GM12865 (cell line): ENCODE results near the gene MRPL12.
A peak's percentile ranks its signal among the peaks of the same experiment; 100 is the strongest.

ENCODE experiments used
- DNase-seq: peaks from one replicate; pipeline ENCODE4 v3.0.0; 2010; ENCODE audit warnings: low read depth
- H3K4me3 ChIP-seq: 2 replicates; pipeline ENCODE4 v1.5.1; 2011; ENCODE audit warnings: mild to moderate bottlenecking, low read depth, low read length, control low read depth
- CTCF ChIP-seq: IDR thresholded peaks from 2 replicates; pipeline ENCODE4 v1.5.1; 2011; ENCODE audit warnings: low read length, control low read depth, low read depth, inconsistent platforms; ENCODE audit not compliant: insufficient read depth; ENCODE audit errors: missing control alignments

MRPL12 gene

GRCh38 chr17:81702934-81703746, at the start of gene MRPL12:
MRPL12 (plus strand) TSS chr17:81703367; CDS start chr17:81703502, 135 bp downstream.
- DNase-seq: peak; percentile 96
- H3K4me3 ChIP-seq: peak within 1 kb of the TSS; percentile 93
- TF ChIP-seq CTCF: no peak

- no peak overlapping the region for H3K4me3 ChIP-seq
- DNase-seq: no peak
- no peak for TF ChIP-seq CTCF
Observed at GRCh38 chr17:81655378-81656117, 47.6 kb upstream of the MRPL12 start.

GRCh38 chr17:81656118-81656743, 46.9 kb upstream of the MRPL12 start, which contains the start of gene PDE6G:
PDE6G (minus strand) TSS chr17:81656542; CDS start chr17:81653305, 3,237 bp downstream.
- DNase-seq: no peak
- TF ChIP-seq CTCF: no peak
- no peak within 1 kb of the TSS for H3K4me3 ChIP-seq

GRCh38 chr17:81656835-81657234, 46.3 kb upstream of the MRPL12 start:
- DNase-seq: no peak
- no peak overlapping the region for H3K4me3 ChIP-seq
- no peak for TF ChIP-seq CTCF

GRCh38 chr17:81659038-81659437, 44.1 kb upstream of the MRPL12 start:
- DNase-seq: no peak
- no peak for TF ChIP-seq CTCF
- no peak overlapping the region for H3K4me3 ChIP-seq

- no peak for TF ChIP-seq CTCF
- no peak for DNase-seq
- no peak overlapping the region for H3K4me3 ChIP-seq
Observed at GRCh38 chr17:81660441-81660840, 42.7 kb upstream of the MRPL12 start.
